NCI-H82 treated with DMSO at 0.1 percent for 48 hours (cell line): ENCODE measurements around the gene ZNF143.
A peak's percentile ranks its signal among the peaks of the same experiment; 100 is the strongest.
"Not testable (repeated sequence)": the region's sequence is repeated elsewhere in the genome, so short reads cannot be mapped to it uniquely, and the experiment has no call there.

Experiments used
- DNase-seq: peaks from one replicate; lab custom pipeline; 2025; ENCODE audit not compliant: unreplicated experiment; lab: John Stamatoyannopoulos, UW

The ZNF143 gene

GRCh38 chr11:9535189-9535781 is 74.5 kb downstream of the ZNF143 start:
- no peak for DNase-seq

- no peak for DNase-seq
Observed at GRCh38 chr11:9538548-9538947, 77.7 kb downstream of the ZNF143 start.

GRCh38 chr11:9549216-9549615 is 88.4 kb downstream of the ZNF143 start:
- not testable (repeated sequence) for DNase-seq

- DNase-seq = no peak
Observed at GRCh38 chr11:9550191-9550628, 89.4 kb downstream of the ZNF143 start.

- DNase-seq = no peak
Observed at GRCh38 chr11:9561279-9561982, 100.6 kb downstream of the ZNF143 start.

- DNase-seq = no peak
Observed at GRCh38 chr11:9562716-9563115, 101.9 kb downstream of the ZNF143 start.

- no peak for DNase-seq
Observed at GRCh38 chr11:9563196-9563730, 102.5 kb downstream of the ZNF143 start.

GRCh38 chr11:9565822-9566560 is 105.2 kb downstream of the ZNF143 start:
- peak; percentile 92 for DNase-seq

GRCh38 chr11:9566561-9567063 is 105.8 kb downstream of the ZNF143 start:
- DNase-seq = no peak

- DNase-seq = no peak
Observed at GRCh38 chr11:9567401-9567800, 106.6 kb downstream of the ZNF143 start.

- DNase-seq = no peak
Observed at GRCh38 chr11:9568161-9568853, 107.5 kb downstream of the ZNF143 start.

- no peak for DNase-seq
Observed at GRCh38 chr11:9568854-9569587, 108.2 kb downstream of the ZNF143 start.

GRCh38 chr11:9569588-9570164 is 108.9 kb downstream of the ZNF143 start:
- no peak for DNase-seq

GRCh38 chr11:9570313-9571025 is 109.7 kb downstream of the ZNF143 start:
- no peak for DNase-seq

- no peak for DNase-seq
Observed at GRCh38 chr11:9571071-9571762, 110.4 kb downstream of the ZNF143 start.

- no peak for DNase-seq
Observed at GRCh38 chr11:9571763-9572115, 110.9 kb downstream of the ZNF143 start.

GRCh38 chr11:9573052-9573774 is 112.4 kb downstream of the ZNF143 start, which contains the start of gene WEE1:
WEE1 (plus strand) TSS chr11:9573670; CDS start chr11:9573934, 264 bp downstream.
- peak; percentile 82 for DNase-seq
